ACHN (cell line): ENCODE results near the gene KCNH1.

ENCODE experiments used
- DNase-seq: peaks from one replicate; pipeline ENCODE4 v3.0.0-alpha.2; 2015
- in situ Hi-C: cut with HindIII; loops from 2 replicates; pipeline ENCODE4 v1.10.0; 2017; ENCODE audit warnings: low sequenced_read_pairs, low pct_ligation_motif_present, low pct_unique_long_range_greater_than_20kb

Gene KCNH1

GRCh38 chr1:210848474-210848873 lies 285.5 kb downstream of the KCNH1 start:
- no peak for DNase-seq
- in situ Hi-C loops, result no loop called here

GRCh38 chr1:210841926-210842625 lies 291.9 kb downstream of the KCNH1 start:
- DNase-seq, result no peak
- in situ Hi-C loops, result no loop called here

- in situ Hi-C loops, result no loop called here
These were observed 303.6 kb downstream of the KCNH1 start for GRCh38 chr1:210830034-210831028.

DNA sequence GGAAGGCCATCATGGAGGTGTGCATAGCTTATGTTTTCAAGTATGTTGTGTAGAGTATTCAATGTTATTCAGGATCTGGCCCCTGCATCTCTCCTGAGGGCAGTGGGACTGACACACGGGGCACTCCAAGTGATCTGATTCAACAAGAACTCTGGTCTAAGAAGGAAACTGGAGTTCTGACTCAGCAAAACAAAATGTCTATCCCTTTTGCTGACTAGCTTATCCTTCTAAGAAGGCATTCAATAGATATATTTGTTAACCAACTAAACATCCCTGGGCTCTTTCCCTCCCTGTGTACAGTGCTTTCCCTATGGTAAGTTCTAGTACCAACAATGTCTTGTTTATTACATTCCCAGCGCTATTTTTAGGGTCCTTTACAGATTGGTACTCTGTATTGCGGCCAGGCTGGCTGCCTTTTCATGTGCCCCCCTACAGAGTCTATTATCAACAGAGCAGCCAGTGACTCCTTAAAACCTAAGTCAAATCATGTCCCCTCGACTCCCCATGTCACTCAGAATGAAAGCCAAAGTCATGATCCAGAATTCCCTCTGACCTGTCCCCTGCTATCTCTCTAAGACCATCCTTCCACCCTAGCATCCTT lies 304.9 kb downstream of the KCNH1 start:
- in situ Hi-C loops, result no loop called here
- DNase-seq, result no peak

More at GRCh38 chr1:210830034-210831028, 303.6 kb downstream of the KCNH1 start:
- no peak for DNase-seq

DNA sequence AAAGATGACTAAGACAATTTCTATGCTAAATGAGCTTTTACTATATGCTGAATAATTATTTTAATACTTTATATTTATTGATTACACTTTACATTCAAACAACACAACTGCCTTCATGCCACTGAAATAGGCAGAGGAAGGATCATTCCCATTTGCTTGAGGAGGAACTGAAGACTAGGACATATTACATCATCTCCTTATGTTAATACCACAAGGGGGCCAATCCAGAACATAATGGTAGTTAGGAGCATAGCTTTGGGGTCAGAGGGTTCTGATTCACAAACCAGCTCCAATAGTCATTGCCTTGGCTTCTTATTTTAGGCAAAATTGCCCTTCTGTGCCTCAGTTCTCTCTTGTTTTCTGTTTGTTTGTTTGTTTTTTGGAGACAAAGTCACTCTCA lies 306.5 kb downstream of the KCNH1 start:
- in situ Hi-C loops, result no loop called here
- no peak for DNase-seq

- no peak for DNase-seq
- in situ Hi-C loops, result no loop called here
These were observed 307.3 kb downstream of the KCNH1 start for GRCh38 chr1:210826686-210827085.

DNA sequence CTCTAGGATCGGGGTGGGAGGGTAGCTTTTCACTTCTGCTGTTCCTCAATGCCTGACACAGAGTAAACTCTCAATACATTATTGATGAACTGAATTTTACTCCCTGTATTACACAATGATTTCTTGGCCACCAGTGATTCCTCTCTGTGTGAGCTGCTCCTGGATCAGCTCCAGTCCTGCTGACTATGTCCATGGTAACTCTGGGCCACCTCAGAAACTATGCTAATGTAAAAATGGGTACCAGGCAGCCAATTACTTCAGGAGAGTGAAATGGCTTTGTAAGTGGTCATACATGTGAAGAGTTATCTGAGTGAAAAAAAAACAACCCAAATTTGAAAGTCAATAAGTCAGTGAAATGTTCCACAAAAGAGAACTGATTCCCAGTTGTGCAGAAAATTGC lies 311.0 kb downstream of the KCNH1 start:
- in situ Hi-C loops, result no loop called here
- no peak for DNase-seq

- no peak for DNase-seq
- in situ Hi-C loops, result no loop called here
These were observed 311.7 kb downstream of the KCNH1 start for GRCh38 chr1:210822241-210822640.

- DNase-seq, result no peak
- in situ Hi-C loops, result no loop called here
These were observed 312.3 kb downstream of the KCNH1 start for GRCh38 chr1:210821615-210822014.

GRCh38 chr1:210819266-210819665 lies 314.7 kb downstream of the KCNH1 start:
- in situ Hi-C loops, result no loop called here
- no peak for DNase-seq

DNA sequence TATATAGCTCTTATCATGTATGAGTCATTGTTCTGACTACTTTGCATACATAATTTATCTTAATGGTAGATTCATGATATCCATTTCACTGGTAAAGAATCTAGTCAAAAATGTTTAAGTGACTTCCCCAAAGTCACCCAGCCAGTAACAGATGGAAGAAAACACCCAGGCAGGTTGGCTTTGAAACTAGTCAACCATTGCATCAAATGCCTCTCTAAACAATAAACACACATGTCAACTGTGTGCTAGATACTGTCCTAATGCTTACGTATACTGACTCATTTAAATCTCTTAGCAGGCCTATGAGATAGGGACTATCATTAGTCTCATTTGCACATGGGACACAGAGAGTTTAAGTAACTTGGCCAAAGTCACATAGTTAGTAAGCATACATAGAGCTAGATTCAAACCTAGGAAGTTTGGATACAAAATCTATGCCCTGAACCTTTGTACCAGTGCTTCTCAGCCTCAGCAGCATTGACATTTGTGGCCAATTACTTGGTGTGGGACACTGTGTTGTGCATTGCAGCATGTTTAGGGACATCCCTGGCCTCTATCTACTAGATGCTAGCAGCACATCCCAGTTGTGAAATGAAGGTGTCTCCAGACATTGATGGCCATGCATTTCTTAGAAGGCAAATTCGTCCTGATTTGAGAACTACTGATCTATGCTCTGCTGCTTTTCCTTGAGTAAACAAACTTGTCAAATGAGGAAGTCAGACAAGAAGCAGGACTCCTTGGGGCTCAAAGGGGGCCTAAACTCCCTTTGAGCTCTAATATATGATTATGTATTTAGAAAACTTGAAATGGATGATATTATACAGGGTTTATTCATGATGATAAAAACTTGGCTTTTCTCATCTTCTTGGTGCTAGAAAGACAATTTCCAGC lies 316.3 kb downstream of the KCNH1 start:
- no peak for DNase-seq
- in situ Hi-C loops, result no loop called here

GRCh38 chr1:210815641-210816550 lies 318.1 kb downstream of the KCNH1 start:
- in situ Hi-C loops, result no loop called here
- no peak for DNase-seq

- DNase-seq, result no peak
- in situ Hi-C loops, result no loop called here
These were observed 319.4 kb downstream of the KCNH1 start for GRCh38 chr1:210814382-210815123.

DNA sequence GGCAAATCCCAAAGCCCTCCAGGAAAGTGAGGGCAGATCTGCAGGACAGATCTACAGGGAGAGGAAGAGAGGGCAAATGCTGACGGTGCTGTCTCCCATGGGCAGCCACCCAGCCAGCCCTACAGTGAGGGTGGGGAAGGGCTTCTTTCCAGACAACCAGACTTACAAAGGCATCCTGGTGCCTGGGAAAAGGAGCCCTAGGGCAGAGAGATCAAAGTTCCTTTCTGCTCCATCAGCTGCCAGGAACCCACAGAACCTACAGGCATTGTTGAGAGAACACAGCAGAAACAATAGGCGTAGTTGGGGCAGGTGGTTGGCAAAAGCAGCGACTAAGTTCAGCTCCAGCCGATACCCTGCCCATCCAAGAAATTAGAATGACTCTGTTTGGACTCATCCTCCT lies 332.4 kb downstream of the KCNH1 start:
- no peak for DNase-seq
- in situ Hi-C loops, result no loop called here

- in situ Hi-C loops, result no loop called here
- DNase-seq, result no peak
These were observed 333.2 kb downstream of the KCNH1 start for GRCh38 chr1:210800756-210801155.

GRCh38 chr1:210800301-210800700 lies 333.6 kb downstream of the KCNH1 start:
- DNase-seq, result no peak
- in situ Hi-C loops, result no loop called here

- DNase-seq, result no peak
- in situ Hi-C loops, result no loop called here
These were observed 336.5 kb downstream of the KCNH1 start for GRCh38 chr1:210797422-210797821.
